HepG2 (cell line): Measurements from ENCODE around the gene MEF2B.

ENCODE experiments used
- EZH2 ChIP-seq: conservative IDR thresholded peaks from 2 replicates; pipeline ENCODE4 v1.6.1; 2012; ENCODE audit warnings: mild to moderate bottlenecking, low read depth, low read length, moderate library complexity
- GPN1 ChIP-seq: sonication (generic); formaldehyde crosslinking; IDR thresholded peaks from 2 replicates; pipeline ENCODE4 v1.5.1; 2020; ENCODE audit warnings: missing genetic modification reagents, borderline replicate concordance
- HIVEP1 ChIP-seq: sonication (generic); formaldehyde crosslinking; IDR thresholded peaks from 2 replicates; pipeline ENCODE4 v1.4.0; 2020; ENCODE audit warnings: mild to moderate bottlenecking, missing genetic modification reagents
- POLR2AphosphoS5 ChIP-seq: IDR thresholded peaks from 2 replicates; pipeline ENCODE4 v1.6.1; 2012; ENCODE audit warnings: low read depth, low read length
- ZNF737 ChIP-seq: sonication (generic); formaldehyde crosslinking; IDR thresholded peaks from 2 replicates; pipeline ENCODE4 v1.5.0; 2020; ENCODE audit warnings: missing genetic modification reagents, mild to moderate bottlenecking, borderline replicate concordance
- TF ChIP-seq, protein P1 (sequence below): IDR thresholded peaks from 2 replicates; pipeline ENCODE4 v1.6.1; 2016; ENCODE audit warnings: mild to moderate bottlenecking

DNA sequence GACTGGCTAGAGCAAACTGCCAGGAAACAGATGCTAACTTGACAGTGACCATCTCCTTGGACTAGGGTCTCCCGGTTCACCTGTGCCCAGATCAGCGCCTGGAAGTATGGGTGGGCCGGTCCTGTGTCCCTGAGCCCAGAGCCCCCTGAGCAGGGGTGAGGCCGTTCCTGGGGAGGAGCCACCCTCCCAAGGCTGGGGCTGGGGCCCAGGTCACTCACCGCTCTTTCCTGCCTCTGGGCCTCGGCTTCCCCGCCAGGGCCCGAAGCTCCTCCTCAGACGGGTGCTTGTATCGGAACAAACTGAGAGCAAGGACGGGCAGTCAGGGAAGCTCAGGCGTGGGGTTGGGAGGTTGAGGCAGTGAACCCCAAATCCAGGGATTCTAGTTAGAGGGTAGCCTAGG is 37.2 kb downstream of the MEF2B start:
- no peak for TF ChIP-seq POLR2AphosphoS5
- TF ChIP-seq, protein P1, sequence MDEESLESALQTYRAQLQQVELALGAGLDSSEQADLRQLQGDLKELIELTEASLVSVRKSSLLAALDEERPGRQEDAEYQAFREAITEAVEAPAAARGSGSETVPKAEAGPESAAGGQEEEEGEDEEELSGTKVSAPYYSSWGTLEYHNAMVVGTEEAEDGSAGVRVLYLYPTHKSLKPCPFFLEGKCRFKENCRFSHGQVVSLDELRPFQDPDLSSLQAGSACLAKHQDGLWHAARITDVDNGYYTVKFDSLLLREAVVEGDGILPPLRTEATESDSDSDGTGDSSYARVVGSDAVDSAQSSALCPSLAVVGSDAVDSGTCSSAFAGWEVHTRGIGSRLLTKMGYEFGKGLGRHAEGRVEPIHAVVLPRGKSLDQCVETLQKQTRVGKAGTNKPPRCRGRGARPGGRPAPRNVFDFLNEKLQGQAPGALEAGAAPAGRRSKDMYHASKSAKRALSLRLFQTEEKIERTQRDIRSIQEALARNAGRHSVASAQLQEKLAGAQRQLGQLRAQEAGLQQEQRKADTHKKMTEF (CRISPR knock-in tag) = no peak
- TF ChIP-seq ZNF737 (CRISPR knock-in tag) = no peak
- TF ChIP-seq HIVEP1 = no peak
- no peak for TF ChIP-seq GPN1 (CRISPR knock-in tag)
- TF ChIP-seq EZH2 = no peak
